Posterior vena cava (tissue), 2 donors: ENCODE measurements around the gene LPIN1. TPM values are rescaled to one million over a fixed set of nuclear protein-coding genes. Genes with fewer than 3 reads are reported as not detected.
"Not testable (repeated sequence)": the region's sequence is repeated elsewhere in the genome, so short reads cannot be mapped to it uniquely, and the experiment has no call there.

Experiments
- DNase-seq: peaks from one replicate; pipeline ENCODE4 v3.0.0-alpha.2; 2020; ENCODE audit warnings: low spot score
- intact Hi-C, 2 donors: fragments of 100-400 bp; cut with DNase I; formaldehyde crosslinking; loops; one replicate each; pipeline versions ENCODE4 v1.14.1 to v1.14.2; 2022 to 2023
- total RNA-seq, 2 donors: library from RNA; stranded (reverse); fragmentation: NEBNext Ultra II Directional; extraction: Animal tissue kit (Norgen Biotek cat#: 25700); gene quantifications; one replicate each; pipeline ENCODE4 v1.2.1, GENCODE V29; 2021
- donor health status: DM: yes; HTN: yes; CAD: no.
- donor health status: DM: yes; HTN: yes; CAD: no.

The LPIN1 gene
- total RNA-seq, 2 donors from 2014 or later = 24.2 to 26.8 TPM

GRCh38 chr2:11758187-11758586 is 11.8 kb downstream of the LPIN1 start:
- intact Hi-C loops = no loop called here

GRCh38 chr2:11758647-11759046 is 12.2 kb downstream of the LPIN1 start:
- no peak for DNase-seq
- intact Hi-C loops = no loop called here

More at GRCh38 chr2:11758187-11758586, 11.8 kb downstream of the LPIN1 start:
- no peak for DNase-seq

GRCh38 chr2:11759182-11759975 is 12.9 kb downstream of the LPIN1 start:
- intact Hi-C loops, DNase-seq: not testable (repeated sequence)

- DNase-seq = no peak
- intact Hi-C loops = no loop called here
Observed at GRCh38 chr2:11761259-11761658, 14.8 kb downstream of the LPIN1 start.

GRCh38 chr2:11762031-11762430 is 15.6 kb downstream of the LPIN1 start:
- intact Hi-C loops = no loop called here
- DNase-seq = peak; percentile 71

- peak; percentile 78 for DNase-seq
- intact Hi-C loops = loop anchor here in 1 of 2 donors (1.0 kb wide), 1 partner anchor 11 kb away; no protein-coding TSS in a partner anchor
Observed at GRCh38 chr2:11762799-11763461, 16.5 kb downstream of the LPIN1 start.

GRCh38 chr2:11764359-11764758 is 17.9 kb downstream of the LPIN1 start:
- DNase-seq = no peak
- intact Hi-C loops = no loop called here

GRCh38 chr2:11764920-11765319 is 18.5 kb downstream of the LPIN1 start:
- intact Hi-C loops = no loop called here
- DNase-seq = no peak

GRCh38 chr2:11765501-11765900 is 19.1 kb downstream of the LPIN1 start:
- intact Hi-C loops = no loop called here
- DNase-seq = peak; percentile 36

- peak; percentile 54 for DNase-seq
- intact Hi-C loops = no loop called here
Observed at GRCh38 chr2:11766016-11766415, 19.6 kb downstream of the LPIN1 start.

GRCh38 chr2:11767779-11768178 is 21.3 kb downstream of the LPIN1 start:
- peak; percentile 60 for DNase-seq
- intact Hi-C loops = no loop called here

- intact Hi-C loops = no loop called here
- DNase-seq = no peak
Observed at GRCh38 chr2:11768946-11769345, 22.5 kb downstream of the LPIN1 start.

- intact Hi-C loops = no loop called here
Observed at GRCh38 chr2:11769516-11769915, 23.1 kb downstream of the LPIN1 start.

GRCh38 chr2:11770531-11771188 is 24.2 kb downstream of the LPIN1 start:
- intact Hi-C loops = no loop called here
- no peak for DNase-seq

More at GRCh38 chr2:11769516-11769915, 23.1 kb downstream of the LPIN1 start:
- no peak for DNase-seq

- no peak for DNase-seq
- intact Hi-C loops = no loop called here
Observed at GRCh38 chr2:11771971-11772615, 25.7 kb downstream of the LPIN1 start.

- DNase-seq = no peak
- intact Hi-C loops = no loop called here
Observed at GRCh38 chr2:11773111-11773510, 26.7 kb downstream of the LPIN1 start.

- no peak for DNase-seq
- intact Hi-C loops = loop anchor here in 1 of 2 donors (1.0 kb wide), 1 partner anchor 11 kb away; no protein-coding TSS in a partner anchor
Observed at GRCh38 chr2:11773747-11774525, 27.5 kb downstream of the LPIN1 start.

GRCh38 chr2:11774600-11774999 is 28.2 kb downstream of the LPIN1 start:
- DNase-seq = no peak
- intact Hi-C loops = loop anchor here in 1 of 2 donors (1.0 kb wide), 1 partner anchor 11 kb away; no protein-coding TSS in a partner anchor

- DNase-seq = no peak
- intact Hi-C loops = loop anchor here (5.0 kb wide), 3 partner anchors 83 to 308 kb away; partner anchors contain the start of gene E2F6 (in 1 of the 2)
Observed at GRCh38 chr2:11775384-11775783, 29.0 kb downstream of the LPIN1 start.
